DND-41 (cell line): ENCODE data around the gene PRR23E.

Experiments used
- ATAC-seq: fragments of 200-7000 bp; cut with Tn5 transposase; 3 replicates; pipeline ENCODE4 v1.9.1; 2021; ENCODE audit warnings: low read depth; ENCODE audit not compliant: insufficient read depth
- DNase-seq: peaks from one replicate; pipeline ENCODE4 v3.0.0-alpha.2; 2020
- H2AFZ ChIP-seq: 2 replicates; pipeline ENCODE4 v1.6.0; 2012; ENCODE audit warnings: low read depth, low read length
- H3K27ac ChIP-seq: 2 replicates; pipeline ENCODE4 v1.5.1; 2012; ENCODE audit warnings: low read length, inconsistent platforms
- H3K27me3 ChIP-seq: fragments of 200-600 bp; sonication (generic); 2 replicates; pipeline ENCODE4 v1.6.0; 2012; ENCODE audit warnings: low read length, mild to moderate bottlenecking, inconsistent platforms; ENCODE audit not compliant: insufficient read depth, poor library complexity
- H3K36me3 ChIP-seq: 2 replicates; pipeline ENCODE4 v1.5.1; 2012; ENCODE audit warnings: low read length, inconsistent platforms; ENCODE audit not compliant: insufficient read depth
- H3K4me1 ChIP-seq: 2 replicates; pipeline ENCODE4 v1.5.1; 2012; ENCODE audit warnings: mild to moderate bottlenecking, low read length; ENCODE audit not compliant: insufficient read depth
- H3K4me2 ChIP-seq: 2 replicates; pipeline ENCODE4 v1.6.0; 2012; ENCODE audit warnings: mild to moderate bottlenecking, moderate library complexity, low read length, inconsistent platforms; ENCODE audit not compliant: insufficient read depth
- H3K4me3 ChIP-seq, 2 experiments: fragments of 200-600 bp in 1 of 2; shearing (Covaris generic) in 1 of 2; 2 replicates each; pipeline ENCODE4 v1.5.1; 2012 to 2016; ENCODE audit warnings: inconsistent platforms in 2 of 2, low read length in 2 of 2, mild to moderate bottlenecking in 2 of 2, low read depth in 1 of 2, moderate library complexity in 1 of 2
- H3K79me2 ChIP-seq: 2 replicates; pipeline ENCODE4 v1.6.0; 2012; ENCODE audit warnings: low read length, inconsistent platforms; ENCODE audit not compliant: insufficient read depth
- H3K9ac ChIP-seq: 2 replicates; pipeline ENCODE4 v1.6.0; 2012; ENCODE audit warnings: low read depth, mild to moderate bottlenecking, inconsistent platforms, low read length, moderate library complexity
- H3K9me3 ChIP-seq: 2 replicates; pipeline ENCODE4 v1.5.1; 2012; ENCODE audit warnings: low read length, moderate library complexity, mild to moderate bottlenecking, inconsistent platforms; ENCODE audit not compliant: insufficient read depth, severe bottlenecking
- H4K20me1 ChIP-seq: 2 replicates; pipeline ENCODE4 v1.6.0; 2012; ENCODE audit warnings: low read length; ENCODE audit not compliant: insufficient read depth
- CTCF ChIP-seq: IDR thresholded peaks from 2 replicates; pipeline ENCODE4 v1.5.1; 2012; ENCODE audit warnings: borderline replicate concordance, low read length, moderate library complexity, mild to moderate bottlenecking; ENCODE audit not compliant: poor library complexity, severe bottlenecking; ENCODE audit errors: extremely low read depth
- EZH2 ChIP-seq: IDR thresholded peaks from 3 replicates; pipeline ENCODE4 v1.6.1; 2012; ENCODE audit warnings: borderline replicate concordance, low read depth, mild to moderate bottlenecking, moderate library complexity, low read length, inconsistent platforms; ENCODE audit not compliant: severe bottlenecking

PRR23E gene

GRCh38 chr3:127196466-127197299, 3.8 kb downstream of the PRR23E start:
- Histone ChIP-seq H3K9ac (no peak overlapping the region), H3K4me1 (no peaks in the 10 kb centered on the region), H2AFZ (no peak overlapping the region), H4K20me1 (no peaks in the 10 kb centered on the region), H3K27ac (no peak overlapping the region), H3K4me3 (no peak overlapping the region), H3K27me3 (no peaks in the 10 kb centered on the region), H3K9me3 (peaks cover 7% of the 10 kb centered on the region), H3K79me2 (no peaks in the 10 kb centered on the region), H3K36me3 (no peaks in the 10 kb centered on the region), H3K4me2 (no peak overlapping the region)
- DNase-seq, result no peak
- TF ChIP-seq EZH2 (no peak), CTCF (no peak)
- no peak for ATAC-seq

- ATAC-seq (no peak), DNase-seq (no peak)
- Histone ChIP-seq H3K9me3 (peaks cover 2% of the 10 kb centered on the region), H3K9ac (no peak overlapping the region), H3K79me2 (no peaks in the 10 kb centered on the region), H3K4me1 (no peaks in the 10 kb centered on the region), H3K27ac (no peak overlapping the region), H3K36me3 (no peaks in the 10 kb centered on the region), H3K27me3 (no peaks in the 10 kb centered on the region), H4K20me1 (no peaks in the 10 kb centered on the region), H2AFZ (no peak overlapping the region), H3K4me3 (no peak overlapping the region), H3K4me2 (no peak overlapping the region)
- TF ChIP-seq EZH2 (no peak), CTCF (no peak)
These were observed 4.6 kb downstream of the PRR23E start for GRCh38 chr3:127197300-127198189.

DNA sequence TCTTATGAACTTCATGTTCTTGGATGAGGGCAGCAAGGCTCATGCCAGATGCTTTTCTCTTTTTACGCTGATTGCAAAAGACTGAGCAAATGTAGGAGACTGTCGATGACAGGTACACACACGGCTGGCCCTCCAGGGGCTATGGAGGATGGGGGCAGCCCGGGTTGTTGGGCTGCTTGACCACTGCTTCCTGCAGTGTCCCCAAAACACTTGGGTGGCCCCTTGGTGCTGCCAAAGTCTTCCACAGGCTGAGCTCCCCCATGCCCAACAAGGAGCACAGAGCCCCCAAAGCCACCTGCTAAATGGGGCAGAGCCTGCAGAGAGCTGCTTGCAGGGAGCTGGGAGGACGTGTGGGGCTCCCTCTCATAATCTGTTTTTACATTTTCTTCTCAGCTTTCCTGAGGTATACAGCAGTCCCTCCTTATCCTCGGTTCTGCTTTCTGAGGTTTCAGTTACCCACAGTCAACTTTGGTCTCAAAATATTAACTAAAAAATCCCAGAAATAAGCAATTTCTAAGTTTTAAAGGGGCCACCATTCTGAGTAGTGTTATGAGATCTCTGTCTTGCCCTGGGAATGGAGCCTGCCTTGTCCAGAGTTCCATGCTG, 7.3 kb downstream of the PRR23E start:
- Histone ChIP-seq H3K27ac (no peak overlapping the region), H3K9ac (no peak overlapping the region), H3K36me3 (no peaks in the 10 kb centered on the region), H3K9me3 (no peaks in the 10 kb centered on the region), H3K79me2 (no peaks in the 10 kb centered on the region), H3K4me3 (no peak overlapping the region), H4K20me1 (no peaks in the 10 kb centered on the region), H3K4me2 (no peak overlapping the region), H2AFZ (no peak overlapping the region), H3K4me1 (no peaks in the 10 kb centered on the region), H3K27me3 (no peaks in the 10 kb centered on the region)
- TF ChIP-seq EZH2 (no peak), CTCF (no peak)
- DNase-seq (no peak), ATAC-seq (no peak)
